ENCODE results near the gene ZHX3. TPM values are rescaled to one million over a fixed set of nuclear protein-coding genes. Genes with fewer than 3 reads are reported as not detected.

The ZHX3 gene
- total RNA-seq, 2 experiments from 2014 or later = 11.9 to 15.0 TPM

GRCh38 chr20:41203660-41204059 lies 113.9 kb downstream of the ZHX3 start:
- peaks cover 7% of the 10 kb centered on the region for H3K9me3 Mint-ChIP-seq (ENCODE audit: insufficient read depth)
- no peak overlapping the region for H3K27ac Mint-ChIP-seq
- ChIA-PET CTCF (no interaction called here), POLR2A (no interaction called here)
- peaks cover 3% of the 10 kb centered on the region for H3K4me1 Mint-ChIP-seq (ENCODE audit: low read depth)
- ATAC-seq (no peak), DNase-seq (no peak)
- H3K4me3 Mint-ChIP-seq = no peak overlapping the region
- H3K27me3 Mint-ChIP-seq (ENCODE audit: low read depth) = peaks cover 2% of the 10 kb centered on the region
- peaks cover 13% of the 10 kb centered on the region for H3K36me3 Mint-ChIP-seq (ENCODE audit: low read depth)

GRCh38 chr20:41202426-41202825 lies 115.1 kb downstream of the ZHX3 start:
- DNase-seq = no peak
- H3K27ac Mint-ChIP-seq = no peak overlapping the region
- H3K4me1 Mint-ChIP-seq (ENCODE audit: low read depth) = peaks cover 3% of the 10 kb centered on the region
- POLR2A ChIA-PET = no interaction called here
- no peak for ATAC-seq
- CTCF ChIA-PET = interaction anchor here (1.0 to 2.0 kb wide), 2 partner anchors 46 to 234 kb away, joined by 3 to 6 read pairs; no protein-coding TSS in a partner anchor
- no peaks in the 10 kb centered on the region for H3K27me3 Mint-ChIP-seq (ENCODE audit: low read depth)
- peaks cover 17% of the 10 kb centered on the region for H3K36me3 Mint-ChIP-seq (ENCODE audit: low read depth)
- H3K4me3 Mint-ChIP-seq = no peak overlapping the region
- H3K9me3 Mint-ChIP-seq (ENCODE audit: insufficient read depth) = peaks cover 11% of the 10 kb centered on the region

- Mint-ChIP-seq H3K4me1 (ENCODE audit: low read depth) (peaks cover 3% of the 10 kb centered on the region), H3K4me3 (no peak overlapping the region), H3K27me3 (ENCODE audit: low read depth) (no peaks in the 10 kb centered on the region), H3K27ac (no peak overlapping the region), H3K9me3 (ENCODE audit: insufficient read depth) (peaks cover 11% of the 10 kb centered on the region), H3K36me3 (ENCODE audit: low read depth) (peaks cover 18% of the 10 kb centered on the region)
- ATAC-seq (no peak), DNase-seq (no peak)
- ChIA-PET CTCF (interaction anchor here (1.0 to 2.0 kb wide), 3 partner anchors 45 to 233 kb away, joined by 3 to 6 read pairs (median 3); partner anchors contain the start of gene LPIN3), POLR2A (no interaction called here)
Observed at GRCh38 chr20:41201760-41202159, 115.8 kb downstream of the ZHX3 start.

GRCh38 chr20:41200446-41201202 lies 116.9 kb downstream of the ZHX3 start:
- DNase-seq (no peak), ATAC-seq (no peak)
- H3K4me1 Mint-ChIP-seq (ENCODE audit: low read depth) = peaks cover 7% of the 10 kb centered on the region
- H3K9me3 Mint-ChIP-seq (ENCODE audit: insufficient read depth) = peaks cover 11% of the 10 kb centered on the region
- H3K27me3 Mint-ChIP-seq (ENCODE audit: low read depth) = no peaks in the 10 kb centered on the region
- ChIA-PET CTCF (interaction anchor here (1.2 kb wide), 1 partner anchor 140 kb away, joined by 3 read pairs; the partner anchor contains the start of gene LPIN3), POLR2A (no interaction called here)
- no peak overlapping the region for H3K4me3 Mint-ChIP-seq
- H3K36me3 Mint-ChIP-seq (ENCODE audit: low read depth) = peaks cover 21% of the 10 kb centered on the region
- H3K27ac Mint-ChIP-seq = no peak overlapping the region

GRCh38 chr20:41198443-41198842 lies 119.1 kb downstream of the ZHX3 start:
- no peak for ATAC-seq
- peaks cover 15% of the 10 kb centered on the region for H3K4me1 Mint-ChIP-seq (ENCODE audit: low read depth)
- no peaks in the 10 kb centered on the region for H3K27me3 Mint-ChIP-seq (ENCODE audit: low read depth)
- CTCF ChIA-PET = interaction anchor here (0.8 kb wide), 1 partner anchor 22 kb away, joined by 3 read pairs; no protein-coding TSS in a partner anchor
- peaks cover 24% of the 10 kb centered on the region for H3K36me3 Mint-ChIP-seq (ENCODE audit: low read depth)
- H3K9me3 Mint-ChIP-seq (ENCODE audit: insufficient read depth) = peaks cover 11% of the 10 kb centered on the region
- H3K4me3 Mint-ChIP-seq = no peak overlapping the region
- H3K27ac Mint-ChIP-seq = no peak overlapping the region
- POLR2A ChIA-PET = no interaction called here
- no peak for DNase-seq

GRCh38 chr20:41196653-41197225 lies 120.8 kb downstream of the ZHX3 start:
- CTCF ChIA-PET = interaction anchor here (1.0 to 3.5 kb wide), 5 partner anchors 22 to 143 kb away, joined by 3 to 14 read pairs (median 3); no protein-coding TSS in a partner anchor
- peaks cover 11% of the 10 kb centered on the region for H3K9me3 Mint-ChIP-seq (ENCODE audit: insufficient read depth)

GRCh38 chr20:41192575-41192974 lies 125.0 kb downstream of the ZHX3 start:
- ChIA-PET POLR2A (no interaction called here), CTCF (interaction anchor here (0.7 to 1.8 kb wide), 2 partner anchors 19 to 40 kb away, joined by 5 to 7 read pairs; no protein-coding TSS in a partner anchor)
- H3K27ac Mint-ChIP-seq = no peak overlapping the region
- H3K4me1 Mint-ChIP-seq (ENCODE audit: low read depth) = peaks cover 13% of the 10 kb centered on the region
- no peaks in the 10 kb centered on the region for H3K27me3 Mint-ChIP-seq (ENCODE audit: low read depth)
- DNase-seq = no peak
- H3K36me3 Mint-ChIP-seq (ENCODE audit: low read depth) = peaks cover 33% of the 10 kb centered on the region
- no peak for ATAC-seq
- H3K9me3 Mint-ChIP-seq (ENCODE audit: insufficient read depth) = peaks cover 14% of the 10 kb centered on the region
- H3K4me3 Mint-ChIP-seq = no peak overlapping the region

More at GRCh38 chr20:41196653-41197225, 120.8 kb downstream of the ZHX3 start:
- POLR2A ChIA-PET = no interaction called here
- ATAC-seq (no peak), DNase-seq (no peak)
- Mint-ChIP-seq H3K27ac (no peak overlapping the region), H3K4me1 (ENCODE audit: low read depth) (peaks cover 15% of the 10 kb centered on the region), H3K27me3 (ENCODE audit: low read depth) (no peaks in the 10 kb centered on the region), H3K36me3 (ENCODE audit: low read depth) (peaks cover 28% of the 10 kb centered on the region), H3K4me3 (no peak overlapping the region)

GRCh38 chr20:41191562-41192500 lies 125.7 kb downstream of the ZHX3 start:
- no peak overlapping the region for H3K4me3 Mint-ChIP-seq

GRCh38 chr20:41187668-41188067 lies 129.9 kb downstream of the ZHX3 start:
- H3K9me3 Mint-ChIP-seq (ENCODE audit: insufficient read depth) = peaks cover 14% of the 10 kb centered on the region
- ChIA-PET POLR2A (interaction anchor here (1.6 kb wide), 1 partner anchor 11 kb away, joined by 5 read pairs; no protein-coding TSS in a partner anchor), CTCF (interaction anchor here (1.6 kb wide), 1 partner anchor 14 kb away, joined by 6 read pairs; no protein-coding TSS in a partner anchor)
- no peaks in the 10 kb centered on the region for H3K4me1 Mint-ChIP-seq (ENCODE audit: low read depth)
- no peaks in the 10 kb centered on the region for H3K27me3 Mint-ChIP-seq (ENCODE audit: low read depth)
- no peak for ATAC-seq
- H3K27ac Mint-ChIP-seq = no peak overlapping the region
- DNase-seq = no peak
- H3K36me3 Mint-ChIP-seq (ENCODE audit: low read depth) = peaks cover 20% of the 10 kb centered on the region
- H3K4me3 Mint-ChIP-seq = no peak overlapping the region

More at GRCh38 chr20:41191562-41192500, 125.7 kb downstream of the ZHX3 start:
- peaks cover 33% of the 10 kb centered on the region for H3K36me3 Mint-ChIP-seq (ENCODE audit: low read depth)
- POLR2A ChIA-PET = no interaction called here
- ATAC-seq (no peak), DNase-seq (no peak)
- no peaks in the 10 kb centered on the region for H3K27me3 Mint-ChIP-seq (ENCODE audit: low read depth)
- H3K27ac Mint-ChIP-seq = no peak overlapping the region
- H3K4me1 Mint-ChIP-seq (ENCODE audit: low read depth) = peaks cover 13% of the 10 kb centered on the region
- CTCF ChIA-PET = interaction anchor here (0.7 to 0.8 kb wide), 2 partner anchors 19 kb away, joined by 3 to 5 read pairs; no protein-coding TSS in a partner anchor
- H3K9me3 Mint-ChIP-seq (ENCODE audit: insufficient read depth) = peaks cover 14% of the 10 kb centered on the region

- DNase-seq (peak; percentile 19), ATAC-seq (no peak)
- CTCF ChIA-PET = interaction anchor here (1.0 kb wide), 1 partner anchor 12 kb away, joined by 4 read pairs; no protein-coding TSS in a partner anchor
- Mint-ChIP-seq H3K27me3 (ENCODE audit: low read depth) (no peaks in the 10 kb centered on the region), H3K27ac (no peak overlapping the region), H3K9me3 (ENCODE audit: insufficient read depth) (peaks cover 14% of the 10 kb centered on the region), H3K36me3 (ENCODE audit: low read depth) (peaks cover 16% of the 10 kb centered on the region), H3K4me1 (ENCODE audit: low read depth) (peaks cover 15% of the 10 kb centered on the region), H3K4me3 (no peak overlapping the region)
- POLR2A ChIA-PET = no interaction called here
Observed at GRCh38 chr20:41185013-41185757, 132.3 kb downstream of the ZHX3 start.

GRCh38 chr20:41183831-41184230 lies 133.7 kb downstream of the ZHX3 start:
- no peak for ATAC-seq
- DNase-seq = peak; percentile 11
- no peak overlapping the region for H3K4me3 Mint-ChIP-seq
- peaks cover 14% of the 10 kb centered on the region for H3K36me3 Mint-ChIP-seq (ENCODE audit: low read depth)
- ChIA-PET POLR2A (no interaction called here), CTCF (interaction anchor here (0.9 kb wide), 1 partner anchor 11 kb away, joined by 3 read pairs; no protein-coding TSS in a partner anchor)
- peaks cover 1% of the 10 kb centered on the region for H3K9me3 Mint-ChIP-seq (ENCODE audit: insufficient read depth)
- no peaks in the 10 kb centered on the region for H3K27me3 Mint-ChIP-seq (ENCODE audit: low read depth)
- H3K27ac Mint-ChIP-seq = no peak overlapping the region
- H3K4me1 Mint-ChIP-seq (ENCODE audit: low read depth) = peaks cover 15% of the 10 kb centered on the region
